ENCODE data around the gene RABGGTA. TPM values are rescaled to one million over a fixed set of nuclear protein-coding genes. Genes with fewer than 3 reads are reported as not detected.
A peak's percentile ranks its signal among the peaks of the same experiment; 100 is the strongest.

The RABGGTA gene
- total RNA-seq, 1 experiment from 2014 or later, result 22.8 TPM

DNA sequence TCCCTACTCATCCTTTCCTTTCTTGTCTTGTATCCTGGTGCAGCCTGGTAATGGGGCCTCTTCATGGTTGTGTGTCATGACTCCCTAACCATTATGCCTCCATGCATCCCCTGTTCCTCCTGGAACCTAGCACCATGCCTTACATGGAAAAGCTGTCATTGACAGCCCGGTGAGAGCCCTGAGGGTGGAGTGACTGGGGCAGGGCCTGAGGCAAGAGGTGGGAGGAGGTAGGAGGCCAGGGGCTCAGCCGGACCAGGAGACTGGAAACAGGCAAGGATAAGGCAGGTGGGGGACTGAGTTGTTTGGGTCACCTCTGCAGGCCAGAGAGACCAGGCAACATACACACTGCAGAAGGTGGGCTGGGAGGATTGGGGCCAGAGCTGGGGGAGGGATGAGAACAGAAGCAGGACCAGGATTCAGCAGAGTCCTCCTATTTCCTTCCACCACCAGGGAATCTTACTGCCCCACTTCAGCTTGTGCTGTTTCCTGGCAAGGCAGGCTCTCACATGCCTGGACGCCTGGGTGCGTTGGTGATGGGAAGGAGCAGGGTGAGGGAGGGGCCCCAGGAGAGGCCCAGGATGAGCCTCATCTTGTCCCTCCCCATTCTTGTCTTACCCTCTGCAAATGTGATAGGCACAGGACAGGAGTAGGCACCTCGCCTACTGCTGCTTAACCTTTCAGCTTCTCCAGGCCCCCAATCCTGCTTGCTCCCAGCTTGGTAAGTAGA is 38.3 kb upstream of the RABGGTA start, which contains the start of gene LTB4R2:
TSS of gene LTB4R2 (plus strand) at position 603 of the 727 bp plus-strand sequence. CDS start 525 bp downstream, outside the sequence.
- Histone ChIP-seq H3K4me3 (ENCODE audit: insufficient read depth, low read depth, low read length) (no peak within 1 kb of the TSS), H3K36me3 (replicated peaks; ENCODE audit: control insufficient read depth, insufficient read depth, low read length) (peaks cover 22% of the 10 kb centered on the region), H3K27me3 (ENCODE audit: control insufficient read depth, insufficient read depth, low read length) (no peaks in the 10 kb centered on the region)
- DNase-seq, result no peak

DNA sequence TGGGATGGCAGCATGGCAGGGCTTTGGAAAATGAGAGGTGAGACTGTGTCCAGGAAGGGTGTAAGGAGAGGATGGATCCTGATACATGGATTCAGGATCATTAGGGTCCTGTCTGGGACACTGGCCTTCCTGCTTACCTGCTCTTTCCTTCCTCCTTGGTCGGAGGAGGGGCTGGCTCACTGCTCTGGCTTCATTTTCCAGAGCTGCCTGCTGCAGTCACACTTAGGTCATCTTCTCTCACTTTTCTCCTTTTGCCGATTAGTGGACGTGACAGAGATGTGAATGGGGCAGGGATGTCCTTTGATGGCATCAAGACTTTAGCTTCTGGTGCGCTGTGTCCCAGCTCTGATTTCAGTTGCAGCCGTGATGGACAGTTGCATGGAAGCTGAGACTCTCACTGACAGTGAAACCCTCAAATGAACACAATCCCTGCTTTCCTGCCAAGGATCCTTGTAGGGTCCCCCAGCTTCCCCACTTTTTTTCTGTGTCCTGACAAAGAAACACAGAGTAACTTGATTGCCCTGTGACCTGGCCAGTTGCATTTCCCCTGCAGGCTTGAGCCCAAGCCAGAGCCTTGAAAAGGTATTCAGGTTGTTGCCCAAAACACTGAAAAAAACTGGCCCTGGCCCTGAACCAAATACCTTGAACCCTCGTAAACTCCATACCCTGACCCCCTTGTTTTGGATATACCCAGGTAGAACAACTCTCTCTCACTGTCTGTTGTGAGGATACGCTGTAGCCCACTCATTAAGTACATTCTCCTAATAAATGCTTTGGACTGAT is 37.1 kb upstream of the RABGGTA start:
- Histone ChIP-seq H3K36me3 (replicated peaks; ENCODE audit: control insufficient read depth, insufficient read depth, low read length) (peaks cover 32% of the 10 kb centered on the region), H3K4me3 (ENCODE audit: insufficient read depth, low read depth, low read length) (no peak overlapping the region), H3K27me3 (ENCODE audit: control insufficient read depth, insufficient read depth, low read length) (no peaks in the 10 kb centered on the region)
- DNase-seq, result no peak

DNA sequence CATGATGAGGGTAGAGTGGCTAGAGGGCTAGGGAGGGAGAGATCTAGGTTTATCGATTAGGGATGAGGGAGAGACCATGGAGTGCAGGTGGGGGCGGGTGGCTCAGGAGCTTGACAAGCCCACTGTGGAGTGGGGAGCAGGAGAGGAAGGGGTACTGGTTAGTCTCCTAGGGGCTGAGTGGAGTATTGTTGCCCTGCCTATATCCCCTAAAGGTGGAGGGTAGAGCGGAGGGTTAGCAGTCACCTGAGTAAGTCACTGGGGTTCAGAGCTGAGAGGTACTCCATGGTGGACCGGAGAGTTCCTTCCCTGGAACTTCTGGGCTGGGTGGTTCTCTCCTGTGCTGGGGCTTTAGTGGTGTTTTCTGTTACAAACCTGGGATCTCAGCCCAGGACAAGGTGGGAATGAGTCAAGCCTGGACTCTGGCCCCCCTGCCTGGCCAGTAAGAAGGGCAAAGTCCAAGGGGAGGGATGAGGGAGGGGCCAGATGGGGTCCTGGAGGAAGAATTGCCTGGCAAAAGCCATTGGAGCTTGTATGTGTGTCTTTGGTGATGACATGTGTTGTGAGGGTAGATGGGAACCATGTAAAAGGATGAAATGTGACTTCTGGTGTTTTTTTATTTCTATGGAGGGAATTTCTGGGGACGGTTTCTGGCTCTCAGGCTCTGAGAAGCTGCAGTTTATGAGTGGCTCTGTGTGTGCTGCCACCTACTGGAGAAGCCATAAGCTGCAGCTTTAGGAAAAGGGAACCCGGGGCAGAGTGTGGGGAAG is 36.4 kb upstream of the RABGGTA start, which contains the start of gene CIDEB:
TSS of gene CIDEB (minus strand) at position 403 of the 767 bp plus-strand sequence. CDS start at position 284, 119 bp downstream.
- H3K4me3 ChIP-seq (ENCODE audit: insufficient read depth, low read depth, low read length), result no peak within 1 kb of the TSS
- peaks cover 36% of the 10 kb centered on the region for H3K36me3 ChIP-seq (replicated peaks; ENCODE audit: control insufficient read depth, insufficient read depth, low read length)
- H3K27me3 ChIP-seq (ENCODE audit: control insufficient read depth, insufficient read depth, low read length), result no peaks in the 10 kb centered on the region

GRCh38 chr14:24307156-24307574 is 35.8 kb upstream of the RABGGTA start:
- no peak for DNase-seq
- no peaks in the 10 kb centered on the region for H3K27me3 ChIP-seq (ENCODE audit: control insufficient read depth, insufficient read depth, low read length)
- peaks cover 42% of the 10 kb centered on the region for H3K36me3 ChIP-seq (replicated peaks; ENCODE audit: control insufficient read depth, insufficient read depth, low read length)
- no peak overlapping the region for H3K4me3 ChIP-seq (ENCODE audit: insufficient read depth, low read depth, low read length)

More for the DNA sequence above, 36.4 kb upstream of the RABGGTA start, which contains the start of gene CIDEB:
- DNase-seq, result peak; percentile 90

DNA sequence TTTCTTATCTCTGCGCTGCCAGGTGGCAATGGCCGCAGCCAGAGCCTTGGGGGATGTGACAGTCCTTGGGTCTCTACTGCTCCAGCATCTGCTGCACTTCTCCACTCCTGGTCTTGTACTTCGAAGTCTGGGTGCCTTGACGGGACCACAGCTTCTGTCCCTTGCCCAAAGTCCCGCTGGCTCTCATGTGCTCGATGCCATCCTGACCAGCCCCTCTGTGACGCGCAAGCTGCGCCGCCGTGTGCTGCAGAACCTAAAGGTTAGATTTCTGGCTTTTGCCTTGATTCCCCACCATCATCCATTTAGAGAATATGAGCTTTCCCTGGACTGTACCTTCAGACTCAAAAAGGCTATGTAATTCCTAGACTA is 32.6 kb upstream of the RABGGTA start:
- Histone ChIP-seq H3K4me3 (ENCODE audit: insufficient read depth, low read depth, low read length) (no peak overlapping the region), H3K27me3 (ENCODE audit: control insufficient read depth, insufficient read depth, low read length) (no peaks in the 10 kb centered on the region), H3K36me3 (replicated peaks; ENCODE audit: control insufficient read depth, insufficient read depth, low read length) (peaks cover 47% of the 10 kb centered on the region)
- no peak for DNase-seq

GRCh38 chr14:24300326-24300980 is 29.1 kb upstream of the RABGGTA start:
- no peaks in the 10 kb centered on the region for H3K27me3 ChIP-seq (ENCODE audit: control insufficient read depth, insufficient read depth, low read length)
- H3K36me3 ChIP-seq (replicated peaks; ENCODE audit: control insufficient read depth, insufficient read depth, low read length), result peaks cover 35% of the 10 kb centered on the region
- DNase-seq, result no peak
- H3K4me3 ChIP-seq (ENCODE audit: insufficient read depth, low read depth, low read length), result peak overlapping the region; percentile 82

- peak; percentile 99 for DNase-seq
Measured at GRCh38 chr14:24299255-24300191, 28.1 kb upstream of the RABGGTA start, which contains the start of the genes DHRS1 and NOP9. Gene DHRS1 (minus strand): TSS chr14:24299780. CDS start chr14:24299106, 674 bp downstream. Gene NOP9 (plus strand): TSS chr14:24299850. CDS start chr14:24299955, 105 bp downstream.

DNA sequence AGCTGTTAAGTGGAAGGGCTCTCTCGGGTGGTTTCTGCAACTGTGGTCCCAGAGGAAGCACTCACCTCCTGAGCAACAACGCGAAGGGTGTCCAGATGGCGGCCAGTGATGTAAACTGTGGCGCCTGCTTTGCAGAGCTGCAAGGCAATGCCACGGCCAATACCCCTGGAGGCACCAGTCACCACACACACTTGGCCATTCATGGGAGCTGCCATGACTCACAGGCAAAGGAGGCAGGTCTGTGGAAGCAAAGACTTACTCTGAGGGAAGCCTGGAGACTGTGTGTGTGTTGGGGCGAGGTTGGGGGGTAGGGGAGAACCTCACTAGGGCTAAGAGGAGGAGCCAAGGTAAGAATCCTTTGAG is 27.5 kb upstream of the RABGGTA start:
- no peak for DNase-seq
- peak overlapping the region; percentile 82 for H3K4me3 ChIP-seq (ENCODE audit: insufficient read depth, low read depth, low read length)
- no peaks in the 10 kb centered on the region for H3K27me3 ChIP-seq (ENCODE audit: control insufficient read depth, insufficient read depth, low read length)
- peaks cover 24% of the 10 kb centered on the region for H3K36me3 ChIP-seq (replicated peaks; ENCODE audit: control insufficient read depth, insufficient read depth, low read length)

More at GRCh38 chr14:24299255-24300191, 28.1 kb upstream of the RABGGTA start, which contains the start of the genes DHRS1 and NOP9:
- peak within 1 kb of the TSS; percentile 82 for H3K4me3 ChIP-seq (ENCODE audit: insufficient read depth, low read depth, low read length)
- H3K27me3 ChIP-seq (ENCODE audit: control insufficient read depth, insufficient read depth, low read length), result no peaks in the 10 kb centered on the region
- peaks cover 30% of the 10 kb centered on the region for H3K36me3 ChIP-seq (replicated peaks; ENCODE audit: control insufficient read depth, insufficient read depth, low read length)

DNA sequence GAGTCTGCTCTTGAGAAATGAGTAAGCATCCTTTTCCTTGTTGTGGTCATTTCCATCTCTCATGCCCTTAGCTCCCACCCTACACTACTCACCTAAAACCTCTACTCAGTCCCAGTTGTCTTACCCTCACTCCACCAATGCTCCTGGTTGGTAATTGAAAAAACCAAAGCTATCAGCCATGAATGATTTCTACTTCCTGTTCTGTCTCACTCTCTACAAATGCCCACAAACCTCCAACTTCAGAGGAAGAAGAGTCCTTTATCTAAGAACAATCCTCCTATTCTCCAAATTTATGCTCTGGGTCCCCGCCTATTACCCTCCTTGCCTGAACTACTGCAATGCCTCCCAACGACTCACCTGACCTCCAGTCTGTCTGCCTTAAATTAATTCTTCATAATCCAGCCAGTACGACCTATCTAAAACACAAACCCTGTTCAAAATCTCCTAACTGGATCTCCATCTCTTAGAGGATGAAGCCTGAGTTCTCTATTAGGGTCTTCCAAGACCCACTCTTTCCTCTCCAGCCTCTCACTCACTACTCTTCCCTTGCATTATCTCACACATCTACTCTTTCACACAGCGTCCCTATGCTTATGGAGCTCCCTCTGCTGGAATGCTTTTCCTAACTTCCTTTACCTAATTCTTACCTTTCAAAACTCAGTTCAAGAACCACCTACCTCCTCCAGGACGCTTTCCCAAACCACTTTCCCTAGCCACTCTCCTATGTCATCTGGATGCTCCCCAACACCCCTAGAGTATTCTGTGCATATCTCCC is 26.0 kb upstream of the RABGGTA start:
- peak; percentile 75 for DNase-seq
- H3K27me3 ChIP-seq (ENCODE audit: control insufficient read depth, insufficient read depth, low read length), result no peaks in the 10 kb centered on the region
- H3K36me3 ChIP-seq (replicated peaks; ENCODE audit: control insufficient read depth, insufficient read depth, low read length), result peaks cover 12% of the 10 kb centered on the region
- no peak overlapping the region for H3K4me3 ChIP-seq (ENCODE audit: insufficient read depth, low read depth, low read length)

- Histone ChIP-seq H3K36me3 (replicated peaks; ENCODE audit: control insufficient read depth, insufficient read depth, low read length) (peaks cover 5% of the 10 kb centered on the region), H3K27me3 (ENCODE audit: control insufficient read depth, insufficient read depth, low read length) (no peaks in the 10 kb centered on the region), H3K4me3 (ENCODE audit: insufficient read depth, low read depth, low read length) (no peak overlapping the region)
- DNase-seq, result peak; percentile 85
Measured at GRCh38 chr14:24296341-24297157, 25.2 kb upstream of the RABGGTA start.

DNA sequence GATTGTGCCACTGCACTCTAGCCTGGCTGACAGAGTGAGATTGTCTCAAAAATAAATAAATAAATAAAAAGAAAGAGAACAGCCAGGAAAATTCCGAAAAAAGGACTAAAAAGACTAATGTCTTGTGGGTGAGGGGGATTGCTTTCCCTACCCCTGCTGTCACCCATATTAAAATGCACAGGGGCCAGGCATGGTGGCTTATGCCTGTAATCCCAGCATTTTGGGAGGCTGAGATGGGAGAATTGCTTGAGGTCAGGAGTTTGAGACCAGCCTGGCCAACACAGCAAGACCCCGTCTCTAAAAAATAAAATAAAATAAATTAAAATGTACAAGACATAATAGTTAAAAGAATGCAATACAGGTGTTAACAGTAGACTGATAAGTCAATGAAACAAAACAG is 22.1 kb upstream of the RABGGTA start:
- Histone ChIP-seq H3K27me3 (ENCODE audit: control insufficient read depth, insufficient read depth, low read length) (no peaks in the 10 kb centered on the region), H3K4me3 (ENCODE audit: insufficient read depth, low read depth, low read length) (no peak overlapping the region), H3K36me3 (replicated peaks; ENCODE audit: control insufficient read depth, insufficient read depth, low read length) (peaks cover 8% of the 10 kb centered on the region)
- no peak for DNase-seq
